DLD1 (cell line): Measurements from ENCODE around the gene SPIRE1.
"Not testable (repeated sequence)": the region's sequence is repeated elsewhere in the genome, so short reads cannot be mapped to it uniquely, and the experiment has no call there.

Source experiments
- in situ Hi-C: cut with HindIII; loops from 2 replicates; pipeline ENCODE4 v1.10.0; 2017; ENCODE audit warnings: low sequenced_read_pairs

The SPIRE1 gene

DNA sequence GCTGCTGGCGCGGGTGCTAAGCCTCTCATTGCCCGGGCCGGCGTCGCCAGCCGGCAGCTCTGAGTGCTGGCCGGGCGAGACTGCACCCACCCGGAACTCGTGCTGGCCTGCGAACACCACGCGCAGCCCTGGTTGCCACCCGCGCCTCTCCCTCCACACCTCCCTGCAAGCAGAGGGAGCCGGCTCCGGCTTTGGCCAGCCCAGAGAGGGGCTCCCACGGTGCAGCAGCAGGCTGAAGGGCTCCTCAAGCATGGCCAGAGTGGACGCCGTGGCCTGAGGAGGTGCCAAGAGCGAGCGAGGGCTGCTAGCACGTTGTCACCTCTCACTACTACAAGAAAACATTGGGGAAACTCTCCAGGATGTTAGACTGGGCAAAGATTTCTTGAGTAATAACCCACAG is 98.6 kb downstream of the SPIRE1 start:
- in situ Hi-C loops = no loop called here

DNA sequence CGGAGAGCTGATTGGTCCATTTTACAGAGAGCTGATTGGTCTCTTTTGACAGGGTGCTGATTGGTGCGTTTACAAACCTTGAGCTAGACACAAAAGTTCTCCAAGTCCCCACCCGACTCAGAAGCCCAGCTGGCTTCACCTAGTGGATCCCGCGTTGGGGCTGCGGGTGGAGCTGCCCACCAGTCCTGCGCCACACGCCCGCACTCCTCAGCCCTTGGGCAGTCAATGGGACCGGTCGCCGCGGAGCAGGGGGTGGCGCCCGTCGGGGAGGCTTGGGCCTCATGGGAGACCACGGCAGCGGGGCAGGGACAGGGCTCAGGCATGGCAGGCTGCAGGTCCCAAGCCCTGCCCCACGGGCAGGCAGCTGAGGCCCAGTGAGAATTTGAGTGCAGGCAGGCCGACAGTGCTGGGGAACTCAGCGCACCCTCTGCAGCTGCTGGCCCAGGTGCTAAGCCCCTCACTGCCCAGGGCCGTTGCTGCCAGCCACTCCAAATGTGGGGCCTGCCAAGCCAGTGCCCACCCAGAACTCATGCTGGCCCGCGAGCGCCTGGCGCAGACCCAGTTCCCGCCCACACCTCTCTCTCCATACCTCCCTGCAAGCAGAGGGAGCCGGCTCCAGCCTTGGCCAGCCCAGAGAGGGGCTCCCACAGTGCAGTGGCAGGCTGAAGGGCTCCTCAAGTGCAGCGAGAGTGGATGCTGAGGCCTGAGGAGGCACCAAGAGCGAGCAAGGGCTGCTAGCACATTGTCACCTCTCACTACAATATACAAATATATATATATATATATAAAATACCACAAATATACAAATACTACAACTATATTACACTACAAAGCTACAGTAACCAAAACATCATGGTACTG is 100.7 kb downstream of the SPIRE1 start:
- in situ Hi-C loops = no loop called here

DNA sequence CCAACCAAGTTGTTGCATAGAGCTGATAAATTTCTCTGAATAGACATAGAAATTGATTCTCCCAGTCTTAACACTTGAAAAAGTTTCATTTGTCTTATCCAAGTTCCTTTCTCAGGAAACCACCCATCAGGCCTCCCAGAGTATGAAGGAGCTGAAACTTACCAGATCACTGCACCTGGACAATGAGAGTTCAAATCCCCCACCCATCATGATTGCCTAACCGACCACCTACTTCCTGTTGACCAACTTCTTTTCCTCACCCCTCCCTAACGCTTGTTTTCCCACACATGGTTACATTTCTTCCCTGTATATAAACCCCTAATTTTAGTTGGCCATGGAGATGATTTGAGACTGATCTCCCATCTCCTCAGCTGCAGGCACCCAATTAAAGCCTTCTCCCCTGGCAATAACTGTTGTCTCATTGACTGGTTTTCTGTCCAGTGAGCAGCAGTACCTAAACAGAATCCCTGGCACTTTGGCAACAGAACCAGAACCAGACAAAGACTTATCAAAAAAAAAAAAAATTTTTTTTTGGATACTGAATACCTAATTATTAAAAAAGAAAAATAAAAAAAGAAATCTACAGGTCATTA is 103.0 kb downstream of the SPIRE1 start:
- in situ Hi-C loops = no loop called here

DNA sequence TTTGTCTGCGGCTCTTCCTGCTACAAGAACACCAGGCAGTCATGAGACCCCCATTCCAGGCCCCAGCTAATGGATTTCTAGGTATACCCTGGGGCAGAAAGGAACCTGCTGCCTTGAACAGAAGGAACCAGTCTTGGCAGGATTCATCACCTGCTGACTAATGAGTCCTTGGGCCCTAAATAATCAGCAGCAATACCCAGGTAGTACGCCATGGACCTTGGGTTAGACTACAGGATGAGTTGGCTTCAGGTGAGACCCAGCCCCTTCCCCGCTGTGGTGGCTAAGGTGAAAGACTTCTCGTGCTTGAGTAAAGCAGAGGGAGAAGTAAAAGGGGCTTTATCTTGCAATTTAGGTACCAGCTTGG is 105.0 kb downstream of the SPIRE1 start:
- in situ Hi-C loops = no loop called here

DNA sequence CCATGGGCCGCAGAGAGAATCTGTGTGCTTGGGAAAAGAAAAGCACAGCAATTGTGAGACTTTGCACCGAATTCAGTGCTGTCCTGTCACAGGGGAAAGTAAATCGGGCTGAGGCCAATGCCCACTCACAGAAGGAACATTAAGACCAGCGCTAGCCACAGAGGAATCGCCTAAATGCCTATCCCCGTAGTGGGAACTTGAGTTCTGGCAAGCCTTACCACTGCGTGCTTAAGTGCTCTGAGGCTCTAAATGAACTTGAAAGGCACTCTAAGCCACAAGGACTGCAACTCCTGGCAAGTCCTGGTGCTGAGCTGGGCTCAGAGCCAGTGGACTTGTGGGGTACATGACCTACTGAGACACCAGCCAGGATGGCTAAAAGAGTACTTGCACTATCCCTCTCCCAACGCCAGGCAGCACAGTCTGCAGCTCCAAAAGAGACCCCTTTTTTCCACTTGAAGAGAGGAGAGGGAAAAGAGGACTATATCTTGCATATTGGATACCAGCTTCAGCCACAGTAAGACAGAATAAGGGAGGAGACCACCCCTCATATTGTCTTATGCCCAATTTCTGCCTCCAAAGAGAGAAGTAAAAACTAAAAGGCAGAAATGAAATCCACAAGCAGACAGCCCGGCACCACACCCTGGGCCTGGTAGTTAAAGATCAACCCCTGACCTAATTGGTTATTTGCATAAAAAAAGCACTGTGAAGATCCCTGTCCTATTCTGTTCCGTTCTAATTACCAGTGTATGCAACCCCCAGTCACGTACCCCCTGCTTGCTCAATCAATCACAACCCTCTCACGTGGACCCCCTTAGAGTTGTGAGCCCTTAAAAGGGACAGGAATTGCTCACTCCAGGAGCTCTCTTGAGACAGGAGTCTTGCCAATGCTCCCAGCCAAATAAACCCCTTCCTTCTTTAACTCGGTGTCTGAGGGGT is 105.7 kb downstream of the SPIRE1 start:
- in situ Hi-C loops = not testable (repeated sequence)

DNA sequence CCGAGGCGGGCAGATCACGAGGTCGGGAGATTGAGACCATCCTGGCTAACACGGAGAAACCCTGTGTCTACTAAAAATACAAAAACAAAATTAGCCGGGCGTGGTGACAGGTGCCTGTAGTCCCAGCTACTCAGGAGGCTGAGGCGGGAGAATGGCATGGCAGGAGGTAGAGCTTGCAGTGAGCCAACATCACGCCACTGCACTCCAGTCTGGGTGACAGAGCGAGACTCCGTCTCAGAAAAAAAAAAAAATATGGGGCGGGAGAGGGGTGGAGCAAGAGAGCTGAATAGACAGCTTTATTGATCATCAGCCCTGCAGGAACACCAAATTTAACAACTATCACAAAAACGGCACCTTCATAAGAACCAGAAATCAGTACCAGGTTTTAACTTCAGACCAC is 106.4 kb downstream of the SPIRE1 start:
- in situ Hi-C loops = not testable (repeated sequence)

DNA sequence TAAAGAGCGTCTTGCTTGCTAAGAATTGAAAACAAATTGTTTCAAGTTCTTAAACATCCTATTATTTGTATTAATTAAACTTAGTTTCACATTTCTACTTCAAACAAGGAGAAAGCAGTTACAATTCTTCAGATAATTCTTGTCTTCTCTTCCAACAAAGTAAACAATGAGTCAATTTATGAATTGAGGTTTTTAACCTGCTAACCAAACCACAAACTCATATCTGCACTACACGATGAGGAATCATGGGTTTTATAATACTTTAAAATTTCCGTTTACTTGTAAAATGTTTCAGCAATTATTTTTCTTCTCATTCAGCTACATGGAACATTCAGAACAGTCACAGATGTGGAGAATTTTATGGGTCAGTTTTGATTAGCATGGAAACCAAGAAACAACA is 114.2 kb downstream of the SPIRE1 start:
- in situ Hi-C loops = no loop called here

DNA sequence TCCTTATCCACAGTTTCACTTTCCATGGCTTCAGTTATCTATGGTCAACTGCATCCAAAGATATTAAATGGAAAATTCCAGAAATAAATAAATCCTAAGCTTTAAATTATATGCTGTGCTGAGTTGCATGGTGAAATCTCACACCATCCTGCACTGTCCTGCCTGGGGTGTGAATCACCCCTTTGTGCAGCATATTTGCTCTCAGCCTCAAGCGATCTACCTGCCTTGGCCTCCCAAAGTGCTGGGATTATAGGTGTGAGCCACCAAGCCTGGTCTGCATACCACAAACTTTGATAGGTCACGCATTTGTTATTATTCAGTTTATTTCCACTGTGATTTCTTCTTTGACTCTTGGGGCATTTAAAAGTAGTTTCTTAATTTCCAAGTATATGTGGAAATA is 117.2 kb downstream of the SPIRE1 start:
- in situ Hi-C loops = no loop called here

DNA sequence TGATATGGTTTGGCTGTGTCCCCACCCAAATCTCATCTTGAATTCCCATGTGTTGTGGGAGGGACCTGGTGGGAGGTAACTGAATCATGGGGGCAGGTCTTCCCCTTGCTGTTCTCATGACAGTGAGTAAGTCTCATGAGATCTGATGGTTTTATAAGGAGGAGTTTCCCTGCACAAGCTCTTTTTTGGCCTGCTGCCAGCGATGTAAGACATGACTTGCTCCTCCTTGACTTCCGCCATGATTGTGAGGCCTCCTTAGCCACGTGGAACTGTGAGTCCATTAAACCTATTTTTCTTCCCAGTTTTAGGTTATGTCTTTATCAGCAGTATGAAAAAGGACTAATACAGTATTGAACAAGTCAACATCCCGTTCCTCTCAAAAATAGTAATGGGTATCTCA is 118.7 kb downstream of the SPIRE1 start:
- in situ Hi-C loops = not testable (repeated sequence)

DNA sequence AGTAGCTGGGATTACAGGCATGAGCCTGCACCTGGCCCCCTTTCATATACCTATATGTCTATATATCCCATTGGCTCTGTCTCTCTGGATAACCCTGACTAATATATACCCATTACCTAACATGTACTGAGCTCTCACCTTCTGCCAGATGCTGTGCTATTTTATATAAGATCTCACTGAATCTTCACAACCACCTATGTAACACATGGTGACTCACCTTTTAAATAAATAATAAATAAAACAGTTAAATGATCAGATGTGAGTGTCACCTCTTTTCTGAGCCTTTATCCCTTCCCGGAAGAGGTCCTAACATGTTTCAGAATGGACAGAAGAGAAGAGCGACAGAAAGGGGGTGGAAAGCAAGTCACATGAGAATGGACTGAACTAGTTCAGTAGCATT is 123.1 kb downstream of the SPIRE1 start:
- in situ Hi-C loops = no loop called here

DNA sequence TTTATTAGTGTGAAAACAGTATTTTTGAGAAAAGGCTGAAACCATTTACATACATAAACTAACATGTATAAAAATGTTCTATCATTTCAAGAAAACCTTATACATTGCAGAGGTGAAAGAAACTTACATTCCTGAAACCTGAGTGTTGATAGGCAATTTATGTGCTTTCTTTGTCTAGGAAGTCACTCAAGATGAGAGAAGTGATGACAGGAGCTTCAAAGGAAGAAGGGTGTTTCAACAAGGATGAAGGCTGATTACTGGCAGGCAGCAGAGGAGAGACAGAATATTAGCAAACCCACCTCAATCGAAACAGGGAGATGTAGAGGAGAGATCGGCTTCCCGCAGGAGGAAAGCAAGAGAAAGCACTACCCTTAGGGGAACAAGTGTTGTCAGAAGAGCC is 125.2 kb downstream of the SPIRE1 start:
- in situ Hi-C loops = no loop called here

DNA sequence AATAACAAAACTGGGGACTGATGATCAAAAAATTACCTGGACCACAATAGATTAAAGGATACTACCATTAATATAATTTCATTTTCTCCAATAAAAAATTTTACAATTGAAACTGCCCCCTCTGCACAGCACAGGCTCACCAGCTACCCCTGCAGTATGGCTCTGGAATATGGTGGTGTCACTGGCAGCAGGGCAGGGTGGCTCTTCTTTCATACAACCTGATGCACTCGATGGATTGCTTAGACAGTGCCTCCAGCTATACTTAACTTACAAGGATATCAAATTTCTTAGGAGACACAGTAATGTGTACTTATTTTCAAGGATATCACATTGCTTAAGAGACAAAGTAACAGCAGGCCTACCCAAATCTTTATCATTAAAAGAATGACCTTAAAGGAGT is 126.2 kb downstream of the SPIRE1 start:
- in situ Hi-C loops = no loop called here

DNA sequence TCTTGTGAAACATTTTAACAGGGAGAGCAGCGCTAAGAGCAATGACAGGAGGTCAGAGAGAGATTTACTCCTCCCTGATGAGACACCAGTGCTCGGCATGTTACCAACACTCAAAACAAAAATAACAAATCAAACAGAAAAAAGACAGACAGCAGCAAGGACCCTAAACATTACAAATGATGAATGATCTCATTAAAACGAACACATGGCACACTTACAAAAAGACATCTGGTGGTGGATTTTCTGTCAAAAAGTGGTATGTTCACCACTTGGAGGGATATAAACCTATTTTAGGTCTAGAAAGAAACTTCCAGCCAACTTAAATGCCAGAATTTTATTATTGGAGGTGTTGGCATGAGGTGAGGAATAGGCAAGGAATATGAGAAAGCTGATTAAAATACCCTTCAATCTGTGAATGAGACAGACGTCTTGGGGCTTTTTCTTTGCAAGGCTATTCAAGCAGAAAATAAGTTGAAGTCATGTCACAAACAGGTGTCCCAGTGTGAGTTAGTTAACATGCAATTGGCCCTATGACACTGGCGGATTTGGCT is 137.4 kb downstream of the SPIRE1 start:
- in situ Hi-C loops = no loop called here

DNA sequence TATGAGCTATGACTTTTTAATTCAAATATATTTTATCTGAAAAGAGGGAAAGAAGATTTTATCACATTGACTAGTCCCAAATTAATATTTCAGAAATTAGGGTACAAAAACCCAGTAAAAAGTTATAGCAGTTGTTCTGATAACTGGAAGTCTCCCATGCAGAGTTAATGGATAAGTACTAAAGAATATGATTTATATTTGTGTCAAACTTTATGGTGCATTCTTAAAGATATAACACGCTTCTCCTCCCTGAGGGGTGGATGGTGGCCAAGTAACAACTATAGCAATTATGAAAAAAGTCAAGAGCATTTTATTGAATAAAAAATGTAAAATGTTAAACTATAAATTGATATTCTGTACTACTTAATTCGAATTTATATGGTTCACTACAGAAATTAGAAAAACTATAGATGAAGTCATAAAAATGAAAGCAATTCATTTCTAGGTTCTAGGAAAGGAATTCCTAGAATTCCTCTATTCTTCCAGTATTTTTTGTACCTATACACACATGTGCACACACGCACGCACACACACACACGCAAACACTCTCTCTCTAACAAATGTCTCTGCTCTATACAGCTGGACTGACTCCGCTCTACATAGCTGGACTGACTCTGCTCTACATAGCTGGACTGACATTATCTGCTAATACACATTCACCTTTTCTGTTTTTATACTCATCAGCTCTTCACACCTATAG is 138.9 kb downstream of the SPIRE1 start:
- in situ Hi-C loops = no loop called here

DNA sequence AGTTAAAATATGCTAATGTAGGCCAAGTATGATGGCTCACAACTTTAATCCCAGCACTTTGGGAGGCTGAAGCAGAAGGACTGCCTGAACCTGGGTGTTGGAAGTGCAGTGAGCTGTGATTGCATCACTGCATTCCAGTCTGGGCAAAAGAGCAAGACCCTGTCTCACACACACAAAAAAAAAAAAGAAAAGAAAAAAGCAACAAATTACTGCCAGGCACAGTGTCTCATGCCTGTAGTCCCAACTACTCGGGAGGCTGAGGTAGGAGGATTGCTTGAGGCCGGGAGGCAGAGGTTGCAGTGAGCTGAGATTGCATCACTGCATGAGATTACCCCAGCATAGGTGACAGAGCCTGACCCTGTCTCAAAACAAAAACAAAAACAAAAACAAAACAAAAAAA is 139.6 kb downstream of the SPIRE1 start:
- in situ Hi-C loops = no loop called here

DNA sequence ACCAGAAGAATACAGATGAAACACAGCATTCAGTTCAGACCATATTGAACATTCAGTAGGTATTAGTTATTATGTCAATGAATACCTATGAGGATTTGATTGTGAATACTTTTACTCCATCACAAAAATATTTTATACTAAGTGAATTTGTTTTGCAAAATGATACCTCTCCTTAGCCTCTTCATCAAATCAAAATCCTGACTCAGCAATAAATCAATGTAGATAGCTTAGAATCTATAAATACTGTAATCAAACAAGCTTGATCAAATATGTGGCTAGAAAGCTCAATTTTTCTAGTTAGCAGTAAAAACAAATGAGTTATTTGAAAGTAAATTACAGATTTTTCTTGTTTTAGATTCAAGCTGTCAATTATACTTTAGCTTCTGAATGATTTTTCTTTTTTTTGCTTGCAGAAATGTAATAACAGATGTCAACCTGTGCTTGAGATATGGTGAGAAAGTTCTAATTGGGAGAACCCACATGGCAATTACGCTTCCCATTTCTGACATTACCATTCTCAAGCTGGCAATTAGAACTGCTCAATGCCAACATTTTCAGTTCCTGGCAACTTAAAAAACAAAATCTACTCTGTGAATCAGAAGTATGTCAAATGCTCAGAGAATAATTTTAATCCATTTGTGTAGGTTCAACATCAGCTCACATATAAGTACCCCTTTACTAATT is 140.6 kb downstream of the SPIRE1 start:
- in situ Hi-C loops = no loop called here

DNA sequence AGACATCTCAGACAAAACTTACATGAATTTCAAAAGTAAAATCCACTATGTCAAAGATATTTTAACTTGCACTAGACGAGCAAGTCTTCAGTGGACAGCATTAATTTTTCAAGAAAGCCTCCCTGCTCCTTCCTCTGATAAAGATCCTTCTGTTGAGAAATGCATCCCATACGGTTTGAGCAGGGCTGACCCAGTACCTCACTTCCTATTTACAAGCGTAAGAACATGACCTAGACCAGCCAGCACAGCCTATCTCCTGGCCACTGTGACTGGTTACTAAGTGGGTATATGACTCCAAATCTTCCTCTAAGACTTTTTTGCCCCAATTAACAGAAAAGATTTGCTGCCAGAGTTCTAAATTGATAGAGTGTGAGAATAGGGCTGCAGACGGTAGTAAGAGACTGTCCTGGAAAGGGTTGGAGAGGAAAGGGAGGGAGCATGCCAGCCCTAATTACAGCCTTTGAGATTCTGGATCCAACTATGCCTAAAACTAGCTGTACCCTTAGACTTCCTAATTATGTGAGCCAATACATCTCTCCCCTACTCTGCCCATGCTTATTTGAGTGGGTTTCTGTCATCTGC is 141.8 kb downstream of the SPIRE1 start:
- in situ Hi-C loops = no loop called here

DNA sequence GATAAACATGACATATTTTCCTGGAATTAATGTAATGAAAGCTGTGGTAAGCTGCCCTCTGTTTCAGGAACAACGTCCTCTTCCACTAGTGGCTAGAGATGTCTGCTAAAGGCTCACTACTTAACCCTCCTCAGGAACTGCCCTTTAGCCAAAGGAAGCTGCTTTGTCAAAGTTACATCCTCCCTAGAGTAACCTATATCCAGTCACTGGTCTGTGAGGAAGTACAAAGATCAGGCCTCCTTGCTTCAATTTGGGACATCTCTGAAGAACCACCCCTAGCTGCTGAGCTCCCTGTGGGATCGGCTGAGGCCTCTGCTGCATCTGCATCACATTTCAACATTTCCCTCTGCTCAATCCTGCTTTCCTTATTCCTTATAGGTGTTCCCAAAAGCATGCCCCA is 142.4 kb downstream of the SPIRE1 start:
- in situ Hi-C loops = no loop called here

DNA sequence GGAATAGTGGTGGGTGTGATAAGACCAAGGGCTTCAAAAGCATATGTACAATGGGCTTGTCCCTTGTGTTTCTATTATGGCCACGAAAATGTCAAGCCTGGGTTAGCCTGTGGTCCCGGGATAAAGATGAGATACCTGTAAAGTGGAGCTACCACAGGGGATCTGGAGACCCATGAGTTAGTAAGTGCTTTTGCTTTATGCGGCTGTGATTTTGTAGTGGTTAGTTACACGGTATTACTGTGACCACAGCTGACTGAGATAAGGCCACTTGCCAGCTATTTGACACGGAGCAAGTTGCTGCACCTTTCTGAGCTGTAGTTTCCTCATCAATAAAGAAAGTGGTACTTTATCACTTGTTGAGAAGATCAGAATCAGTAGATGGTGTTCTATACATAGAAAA is 150.9 kb downstream of the SPIRE1 start:
- in situ Hi-C loops = no loop called here

DNA sequence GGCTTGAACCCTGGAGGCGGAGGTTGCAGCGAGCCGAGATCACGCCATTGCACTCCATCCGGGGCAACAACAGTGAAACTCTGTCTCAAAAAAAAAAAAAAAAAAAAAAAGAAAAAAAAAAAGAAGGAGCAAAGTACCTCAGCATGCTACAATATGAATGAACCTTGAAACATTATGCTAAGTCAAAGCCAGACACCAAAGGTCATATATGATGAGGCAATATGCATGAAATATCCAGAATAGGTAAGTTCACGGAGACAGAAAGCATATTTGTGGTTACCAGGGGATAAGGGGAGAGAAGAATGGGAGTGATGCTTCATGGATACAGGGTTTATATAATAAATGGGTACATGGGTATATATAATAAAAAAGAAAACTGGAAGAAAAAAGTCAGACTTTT is 156.9 kb downstream of the SPIRE1 start:
- in situ Hi-C loops = no loop called here
